HepG2 (cell line): Measurements from ENCODE around the gene CAPN8. TPM values are rescaled to one million over a fixed set of nuclear protein-coding genes. Genes with fewer than 3 reads are reported as not detected.

ENCODE experiments used
- ARHGAP35 ChIP-seq: sonication (generic); formaldehyde crosslinking; IDR thresholded peaks from 2 replicates; pipeline ENCODE4 v1.9.0; 2022; ENCODE audit warnings: mild to moderate bottlenecking, inconsistent platforms, moderate library complexity, missing genetic modification reagents, borderline replicate concordance
- CC2D1A ChIP-seq: sonication (generic); formaldehyde crosslinking; IDR thresholded peaks from 2 replicates; pipeline ENCODE4 v1.8.1; 2023; ENCODE audit warnings: mild to moderate bottlenecking, missing genetic modification reagents
- CREM ChIP-seq, 2 experiments: sonication (generic) in 1 of 2; formaldehyde crosslinking in 1 of 2; IDR thresholded peaks; 2 replicates each; pipeline versions ENCODE4 v1.4.0 to v1.6.1; 2016 to 2020; ENCODE audit warnings: antibody characterized with exemption in 1 of 2, mild to moderate bottlenecking in 1 of 2, missing genetic modification reagents in 1 of 2
- DNMT1 ChIP-seq: sonication (generic); formaldehyde crosslinking; IDR thresholded peaks from 2 replicates; pipeline ENCODE4 v1.5.1; 2020; ENCODE audit warnings: mild to moderate bottlenecking, missing genetic modification reagents
- FLYWCH1 ChIP-seq: sonication (generic); formaldehyde crosslinking; IDR thresholded peaks from 2 replicates; pipeline ENCODE4 v1.8.1; 2023; ENCODE audit warnings: mild to moderate bottlenecking, missing genetic modification reagents
- KAT8 ChIP-seq: IDR thresholded peaks from 2 replicates; pipeline ENCODE4 v1.6.1; 2016; ENCODE audit warnings: missing genetic modification reagents, missing compliant biosample characterization
- PHB2 ChIP-seq: fragments of 450-650 bp; IDR thresholded peaks from 2 replicates; pipeline ENCODE4 v1.6.1; 2018; ENCODE audit not compliant: partially characterized antibody
- SPEN ChIP-seq: sonication (generic); formaldehyde crosslinking; IDR thresholded peaks from 2 replicates; pipeline ENCODE4 v1.5.1; 2020; ENCODE audit warnings: low read depth, mild to moderate bottlenecking, missing genetic modification reagents
- TBL1XR1 ChIP-seq: fragments of 150-350 bp; IDR thresholded peaks from 2 replicates; pipeline ENCODE4 v1.6.1; 2014; ENCODE audit warnings: borderline replicate concordance, low read length; ENCODE audit not compliant: partially characterized antibody
- THAP11 ChIP-seq: IDR thresholded peaks from 2 replicates; pipeline ENCODE4 v1.6.1; 2016; ENCODE audit warnings: missing biosample characterization, missing genetic modification reagents
- ZFP41 ChIP-seq: sonication (generic); formaldehyde crosslinking; IDR thresholded peaks from 2 replicates; pipeline ENCODE4 v1.4.0; 2020; ENCODE audit warnings: mild to moderate bottlenecking, missing genetic modification reagents, borderline replicate concordance
- ZFY ChIP-seq: sonication (generic); formaldehyde crosslinking; IDR thresholded peaks from 2 replicates; pipeline ENCODE4 v1.4.0; 2020; ENCODE audit warnings: missing genetic modification reagents
- ZNF235 ChIP-seq: sonication (generic); formaldehyde crosslinking; IDR thresholded peaks from 2 replicates; pipeline ENCODE4 v1.8.1; 2023; ENCODE audit warnings: mild to moderate bottlenecking, missing genetic modification reagents, borderline replicate concordance
- ZNF256 ChIP-seq: sonication (generic); formaldehyde crosslinking; conservative IDR thresholded peaks from 2 replicates; pipeline ENCODE4 v1.4.0; 2020; ENCODE audit warnings: missing genetic modification reagents
- ZNF367 ChIP-seq: sonication (generic); formaldehyde crosslinking; IDR thresholded peaks from 2 replicates; pipeline ENCODE4 v1.4.0; 2020; ENCODE audit warnings: missing genetic modification reagents, borderline replicate concordance
- ZNF619 ChIP-seq: sonication (generic); formaldehyde crosslinking; IDR thresholded peaks from 2 replicates; pipeline ENCODE4 v1.4.0; 2020; ENCODE audit warnings: mild to moderate bottlenecking, missing genetic modification reagents
- ZNF652 ChIP-seq: IDR thresholded peaks from 2 replicates; pipeline ENCODE4 v1.6.1; 2016; ENCODE audit warnings: low read depth, borderline replicate concordance
- ZNF773 ChIP-seq: sonication (generic); formaldehyde crosslinking; IDR thresholded peaks from 2 replicates; pipeline ENCODE4 v1.4.0; 2020; ENCODE audit warnings: missing genetic modification reagents, borderline replicate concordance
- ZSCAN29 ChIP-seq: sonication (generic); formaldehyde crosslinking; conservative IDR thresholded peaks from 2 replicates; pipeline ENCODE4 v1.4.0; 2020; ENCODE audit warnings: mild to moderate bottlenecking, missing genetic modification reagents
- ZZZ3 ChIP-seq: sonication (generic); formaldehyde crosslinking; IDR thresholded peaks from 2 replicates; pipeline ENCODE4 v1.4.0; 2020; ENCODE audit warnings: missing genetic modification reagents, mild to moderate bottlenecking, borderline replicate concordance
- polyA plus RNA-seq, 8 experiments: library from polyadenylated mRNA; depleted of rRNA in 3 of 8; stranded (reverse) in 7 of 8; unstranded in 1 of 8; fragments of >200 nt; fragmentation: Illumina TruSeq in 4 of 8; extraction: Trizol in 4 of 8; gene quantifications; 2 replicates each; pipeline versions ENCODE4 v1.2.1 to v1.2.3, GENCODE V29; 2011 to 2016; ENCODE audit warnings: low read depth in 4 of 8, missing spikeins in 1 of 8, mixed read lengths in 1 of 8; ENCODE audit not compliant: insufficient read depth in 1 of 8
- total RNA-seq, 5 experiments: library from RNA; depleted of rRNA; stranded (reverse); fragments of >200 nt; fragmentation: Illumina TruSeq; extraction: Trizol; gene quantifications; 2 replicates each; pipeline ENCODE4 v1.2.3, GENCODE V29; 2016; ENCODE audit warnings: low read depth in 1 of 5
- TF ChIP-seq, protein P1 (sequence below): sonication (generic); formaldehyde crosslinking; IDR thresholded peaks from 2 replicates; pipeline ENCODE4 v1.5.0; 2020; ENCODE audit warnings: missing genetic modification reagents
- TF ChIP-seq, protein P2 (sequence below): sonication (generic); formaldehyde crosslinking; IDR thresholded peaks from 2 replicates; pipeline ENCODE4 v1.4.0; 2020; ENCODE audit warnings: missing genetic modification reagents, borderline replicate concordance
- TF ChIP-seq, protein P3 (sequence below): sonication (generic); formaldehyde crosslinking; IDR thresholded peaks from 2 replicates; pipeline ENCODE4 v1.8.1; 2023; ENCODE audit warnings: mild to moderate bottlenecking, missing genetic modification reagents
- TF ChIP-seq, protein P4 (sequence below): IDR thresholded peaks from 2 replicates; pipeline ENCODE4 v1.6.1; 2016; ENCODE audit warnings: missing compliant biosample characterization, missing genetic modification reagents, borderline replicate concordance

CAPN8 gene
- total and polyA plus RNA-seq, 2 of the 13 experiments (the other 11 are each of a cell fraction or from before 2014, with no cell fraction given) = 0.20 to 0.25 TPM

DNA sequence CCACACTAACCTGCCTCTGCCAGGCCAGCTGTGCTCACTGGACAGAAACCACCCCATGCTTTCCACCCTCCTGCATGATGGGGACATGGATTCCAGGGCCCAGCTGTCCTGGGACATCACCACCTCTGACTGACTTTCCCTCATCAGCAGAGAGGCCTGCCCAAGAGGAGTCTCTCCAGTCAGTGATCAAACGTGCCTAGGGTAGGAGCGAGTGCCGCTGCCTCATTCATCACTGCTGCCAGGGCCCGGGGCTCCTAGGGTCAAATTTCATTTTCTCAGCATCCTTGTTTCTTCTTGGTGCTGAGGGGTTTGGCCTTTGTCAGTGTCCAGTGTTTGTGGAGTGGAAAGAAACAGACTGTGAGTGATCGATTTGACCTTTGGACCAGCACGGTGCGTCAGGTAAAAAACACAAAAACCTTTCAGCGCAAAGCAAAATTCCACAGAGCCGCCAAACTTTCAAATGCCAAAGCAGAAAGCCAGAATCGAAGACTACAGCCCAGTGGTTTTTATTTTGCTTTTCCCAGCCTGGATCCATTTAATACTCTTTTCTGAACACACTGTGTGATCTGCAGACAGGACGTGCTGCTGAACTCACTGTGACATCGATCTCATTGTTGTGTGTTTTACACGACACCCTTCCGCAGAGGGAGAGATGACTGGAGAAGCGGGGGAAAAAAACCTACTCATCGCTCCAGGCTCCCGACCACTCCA, 43.2 kb downstream of the CAPN8 start (continued):
- TF ChIP-seq ZNF652 (CRISPR knock-in tag) = no peak
- TF ChIP-seq, protein P1, sequence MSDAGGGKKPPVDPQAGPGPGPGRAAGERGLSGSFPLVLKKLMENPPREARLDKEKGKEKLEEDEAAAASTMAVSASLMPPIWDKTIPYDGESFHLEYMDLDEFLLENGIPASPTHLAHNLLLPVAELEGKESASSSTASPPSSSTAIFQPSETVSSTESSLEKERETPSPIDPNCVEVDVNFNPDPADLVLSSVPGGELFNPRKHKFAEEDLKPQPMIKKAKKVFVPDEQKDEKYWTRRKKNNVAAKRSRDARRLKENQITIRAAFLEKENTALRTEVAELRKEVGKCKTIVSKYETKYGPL (CRISPR knock-in tag) = no peak
- TF ChIP-seq CREM (IDR thresholded peaks at IDR 0.05) = no peak
- TF ChIP-seq CREM (CRISPR knock-in tag; IDR thresholded peaks at IDR 0.05) = no peak
- TF ChIP-seq ARHGAP35 = no peak
- no peak for TF ChIP-seq ZNF256 (CRISPR knock-in tag)
- no peak for TF ChIP-seq ZNF367
- TF ChIP-seq ZNF235 (CRISPR knock-in tag) = no peak
- TF ChIP-seq, protein P2, sequence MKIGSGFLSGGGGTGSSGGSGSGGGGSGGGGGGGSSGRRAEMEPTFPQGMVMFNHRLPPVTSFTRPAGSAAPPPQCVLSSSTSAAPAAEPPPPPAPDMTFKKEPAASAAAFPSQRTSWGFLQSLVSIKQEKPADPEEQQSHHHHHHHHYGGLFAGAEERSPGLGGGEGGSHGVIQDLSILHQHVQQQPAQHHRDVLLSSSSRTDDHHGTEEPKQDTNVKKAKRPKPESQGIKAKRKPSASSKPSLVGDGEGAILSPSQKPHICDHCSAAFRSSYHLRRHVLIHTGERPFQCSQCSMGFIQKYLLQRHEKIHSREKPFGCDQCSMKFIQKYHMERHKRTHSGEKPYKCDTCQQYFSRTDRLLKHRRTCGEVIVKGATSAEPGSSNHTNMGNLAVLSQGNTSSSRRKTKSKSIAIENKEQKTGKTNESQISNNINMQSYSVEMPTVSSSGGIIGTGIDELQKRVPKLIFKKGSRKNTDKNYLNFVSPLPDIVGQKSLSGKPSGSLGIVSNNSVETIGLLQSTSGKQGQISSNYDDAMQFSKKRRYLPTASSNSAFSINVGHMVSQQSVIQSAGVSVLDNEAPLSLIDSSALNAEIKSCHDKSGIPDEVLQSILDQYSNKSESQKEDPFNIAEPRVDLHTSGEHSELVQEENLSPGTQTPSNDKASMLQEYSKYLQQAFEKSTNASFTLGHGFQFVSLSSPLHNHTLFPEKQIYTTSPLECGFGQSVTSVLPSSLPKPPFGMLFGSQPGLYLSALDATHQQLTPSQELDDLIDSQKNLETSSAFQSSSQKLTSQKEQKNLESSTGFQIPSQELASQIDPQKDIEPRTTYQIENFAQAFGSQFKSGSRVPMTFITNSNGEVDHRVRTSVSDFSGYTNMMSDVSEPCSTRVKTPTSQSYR = no peak
- TF ChIP-seq ZSCAN29 (CRISPR knock-in tag) = no peak
- TF ChIP-seq ZFP41 (CRISPR knock-in tag) = no peak
- TF ChIP-seq, protein P3, sequence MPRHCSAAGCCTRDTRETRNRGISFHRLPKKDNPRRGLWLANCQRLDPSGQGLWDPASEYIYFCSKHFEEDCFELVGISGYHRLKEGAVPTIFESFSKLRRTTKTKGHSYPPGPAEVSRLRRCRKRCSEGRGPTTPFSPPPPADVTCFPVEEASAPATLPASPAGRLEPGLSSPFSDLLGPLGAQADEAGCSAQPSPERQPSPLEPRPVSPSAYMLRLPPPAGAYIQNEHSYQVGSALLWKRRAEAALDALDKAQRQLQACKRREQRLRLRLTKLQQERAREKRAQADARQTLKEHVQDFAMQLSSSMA (CRISPR knock-in tag) = no peak
- TF ChIP-seq PHB2 = no peak
- TF ChIP-seq TBL1XR1 = no peak
- no peak for TF ChIP-seq ZNF619
- 0 out of 2 replicates have a peak, but pooled peaks have one; percentile 20 for TF ChIP-seq KAT8 (CRISPR knock-in tag)
- no peak for TF ChIP-seq CC2D1A
- 0 out of 2 replicates have a peak, but pooled peaks have one; percentile 28 for TF ChIP-seq ZFY (CRISPR knock-in tag)
- no peak for TF ChIP-seq DNMT1 (CRISPR knock-in tag)
- TF ChIP-seq ZNF773 = no peak
- TF ChIP-seq THAP11 (CRISPR knock-in tag) = 0 out of 2 replicates have a peak, but pooled peaks have one; percentile 15
- no peak for TF ChIP-seq ZZZ3 (CRISPR knock-in tag)
- TF ChIP-seq FLYWCH1 (CRISPR knock-in tag) = no peak
- TF ChIP-seq SPEN (CRISPR knock-in tag) = 0 out of 2 replicates have a peak, but pooled peaks have one; percentile 16
- TF ChIP-seq, protein P4, sequence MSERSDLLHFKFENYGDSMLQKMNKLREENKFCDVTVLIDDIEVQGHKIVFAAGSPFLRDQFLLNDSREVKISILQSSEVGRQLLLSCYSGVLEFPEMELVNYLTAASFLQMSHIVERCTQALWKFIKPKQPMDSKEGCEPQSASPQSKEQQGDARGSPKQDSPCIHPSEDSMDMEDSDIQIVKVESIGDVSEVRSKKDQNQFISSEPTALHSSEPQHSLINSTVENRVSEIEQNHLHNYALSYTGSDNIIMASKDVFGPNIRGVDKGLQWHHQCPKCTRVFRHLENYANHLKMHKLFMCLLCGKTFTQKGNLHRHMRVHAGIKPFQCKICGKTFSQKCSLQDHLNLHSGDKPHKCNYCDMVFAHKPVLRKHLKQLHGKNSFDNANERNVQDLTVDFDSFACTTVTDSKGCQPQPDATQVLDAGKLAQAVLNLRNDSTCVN = no peak
